Lung (tissue), 12 donors: ENCODE measurements around the gene SLC40A1. TPM values are rescaled to one million over a fixed set of nuclear protein-coding genes. Genes with fewer than 3 reads are reported as not detected.
A peak's percentile ranks its signal among the peaks of the same experiment; 100 is the strongest.

Experiments used
- ATAC-seq: fragments of 200-7000 bp; cut with Tn5 transposase; one replicate; pipeline ENCODE4 v1.9.1; 2020; ENCODE audit warnings: moderate number of reproducible peaks; ENCODE audit not compliant: insufficient read depth, low FRiP score
- DNase-seq, 3 donors: peaks; one replicate each; pipeline ENCODE4 v3.0.0-alpha.2; 2013 to 2017
- H3K27ac ChIP-seq, 2 donors: one replicate each; pipeline ENCODE4 v1.5.1; 2013; ENCODE audit warnings: mild to moderate bottlenecking in 2 of 2, moderate library complexity in 2 of 2, control low read depth in 1 of 2, inconsistent platforms in 1 of 2, low read depth in 1 of 2, low read length in 1 of 2
- H3K27me3 ChIP-seq, 3 donors: one replicate each; pipeline ENCODE4 v1.5.1; 2013; ENCODE audit warnings: low read length in 2 of 3; ENCODE audit not compliant: control insufficient read depth in 3 of 3, insufficient read depth in 3 of 3
- H3K36me3 ChIP-seq, 4 donors: one replicate each; pipeline ENCODE4 v1.5.1; 2013; ENCODE audit warnings: low read length in 4 of 4, mild to moderate bottlenecking in 1 of 4, moderate library complexity in 1 of 4; ENCODE audit not compliant: control insufficient read depth in 4 of 4, insufficient read depth in 4 of 4
- H3K4me1 ChIP-seq, 5 donors: one replicate each; pipeline ENCODE4 v1.5.1; 2013; ENCODE audit warnings: low read length in 5 of 5, mild to moderate bottlenecking in 2 of 5, moderate library complexity in 1 of 5; ENCODE audit not compliant: control insufficient read depth in 5 of 5, insufficient read depth in 5 of 5
- H3K4me3 ChIP-seq: one replicate; pipeline ENCODE4 v1.5.1; 2013; ENCODE audit warnings: mild to moderate bottlenecking, control low read depth, moderate library complexity
- H3K9ac ChIP-seq, 2 donors: one replicate each; pipeline ENCODE4 v1.5.1; 2013; ENCODE audit warnings: low read length in 2 of 2, control low read depth in 1 of 2; ENCODE audit not compliant: insufficient read depth in 1 of 2
- H3K9me3 ChIP-seq, 4 donors: one replicate each; pipeline ENCODE4 v1.5.1; 2013; ENCODE audit warnings: low read length in 3 of 4, mild to moderate bottlenecking in 1 of 4, moderate library complexity in 1 of 4; ENCODE audit not compliant: control insufficient read depth in 4 of 4, insufficient read depth in 3 of 4
- WGBS, 2 donors: extraction: QIAGEN DNeasy Blood & Tissue Kit; methylation state at CpG; one replicate each; pipeline ENCODE4 v1.1.7; 2013; 5-methylcytosine and 5-hydroxymethylcytosine counted together
- polyA plus RNA-seq, 2 donors: library from polyadenylated mRNA; stranded (reverse); fragments of 200-250 nt; gene quantifications; one replicate each; pipeline ENCODE4 v1.2.1, GENCODE V29; 2013
- total RNA-seq, 2 donors: library from RNA; depleted of rRNA in 1 of 2; stranded (reverse); fragments of >200 nt in 1 of 2; gene quantifications; one replicate each; pipeline ENCODE4 v1.2.1, GENCODE V29; 2014 to 2021
- TF ChIP-seq, protein P1 (sequence below): IDR thresholded peaks from 2 replicates; pipeline ENCODE4 v1.5.1; 2012; ENCODE audit warnings: mild to moderate bottlenecking; ENCODE audit errors: control extremely low read depth, extremely low read depth
- donor health status: control.
- donor health status: control.
- donor health status: Bipolar disorder and iron deficiency.
- donor health status: healthy.
- donor health status: DM: yes; HTN: yes; CAD: no.

The SLC40A1 gene
- total and polyA plus RNA-seq, 4 donors, result 50.2 to 553 (median 75.8) TPM

GRCh38 chr2:189528617-189529016 lies 52.0 kb downstream of the SLC40A1 start:
- TF ChIP-seq, protein P1, sequence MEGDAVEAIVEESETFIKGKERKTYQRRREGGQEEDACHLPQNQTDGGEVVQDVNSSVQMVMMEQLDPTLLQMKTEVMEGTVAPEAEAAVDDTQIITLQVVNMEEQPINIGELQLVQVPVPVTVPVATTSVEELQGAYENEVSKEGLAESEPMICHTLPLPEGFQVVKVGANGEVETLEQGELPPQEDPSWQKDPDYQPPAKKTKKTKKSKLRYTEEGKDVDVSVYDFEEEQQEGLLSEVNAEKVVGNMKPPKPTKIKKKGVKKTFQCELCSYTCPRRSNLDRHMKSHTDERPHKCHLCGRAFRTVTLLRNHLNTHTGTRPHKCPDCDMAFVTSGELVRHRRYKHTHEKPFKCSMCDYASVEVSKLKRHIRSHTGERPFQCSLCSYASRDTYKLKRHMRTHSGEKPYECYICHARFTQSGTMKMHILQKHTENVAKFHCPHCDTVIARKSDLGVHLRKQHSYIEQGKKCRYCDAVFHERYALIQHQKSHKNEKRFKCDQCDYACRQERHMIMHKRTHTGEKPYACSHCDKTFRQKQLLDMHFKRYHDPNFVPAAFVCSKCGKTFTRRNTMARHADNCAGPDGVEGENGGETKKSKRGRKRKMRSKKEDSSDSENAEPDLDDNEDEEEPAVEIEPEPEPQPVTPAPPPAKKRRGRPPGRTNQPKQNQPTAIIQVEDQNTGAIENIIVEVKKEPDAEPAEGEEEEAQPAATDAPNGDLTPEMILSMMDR, result no peak
- 87 to 91% methylated on average over 3 of the region's 3 CpGs for WGBS, 2 donors
- H3K9ac ChIP-seq, result no peak overlapping the region
- no peak overlapping the region for H3K27ac ChIP-seq
- DNase-seq (no peak), ATAC-seq (no peak)
- H3K4me3 ChIP-seq, result no peak overlapping the region
- no peaks in the 10 kb centered on the region for H3K36me3 ChIP-seq
- no peaks in the 10 kb centered on the region for H3K27me3 ChIP-seq
- no peaks in the 10 kb centered on the region for H3K9me3 ChIP-seq
- peaks cover 0 to 29% (median 0%) of the 10 kb centered on the region in 5 donors for H3K4me1 ChIP-seq

DNA sequence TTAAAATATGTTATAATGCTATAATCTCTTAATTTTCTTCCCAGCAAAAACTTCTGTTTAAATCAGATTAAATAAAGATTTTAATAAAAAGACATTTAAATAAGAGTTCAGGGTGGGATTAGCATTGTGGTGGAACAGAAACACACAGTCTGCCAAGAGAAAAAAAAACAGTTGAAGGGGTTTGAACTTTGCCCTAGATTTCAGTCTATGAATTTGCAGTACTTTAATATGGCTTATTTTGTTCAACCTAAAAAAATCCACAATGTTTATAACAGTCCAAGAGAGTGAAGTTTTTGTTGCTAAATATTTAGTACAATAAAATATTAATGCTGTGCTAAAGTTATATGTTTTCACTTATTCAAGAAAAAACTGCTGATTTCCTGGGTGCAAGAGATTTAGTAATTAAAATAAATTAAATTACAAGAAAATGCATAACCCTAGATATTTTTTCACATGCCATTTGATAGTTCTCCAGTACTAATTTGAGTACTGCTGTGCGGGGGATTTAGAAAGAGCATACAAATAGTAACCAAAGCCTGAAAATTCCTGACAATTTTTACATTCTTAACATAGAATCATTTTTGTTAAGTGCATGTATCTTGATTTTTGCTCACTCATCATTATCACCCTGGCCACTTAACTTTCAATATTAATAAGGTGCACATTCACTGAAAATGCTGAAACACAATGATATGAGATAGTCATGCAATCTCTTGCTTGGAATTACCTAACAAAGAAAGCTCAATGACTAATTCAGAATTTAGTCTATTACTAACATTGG lies 52.6 kb downstream of the SLC40A1 start:
- 73 to 87% methylated on average over 1 of the region's 1 CpG for WGBS, 2 donors
- ATAC-seq, result no peak

DNA sequence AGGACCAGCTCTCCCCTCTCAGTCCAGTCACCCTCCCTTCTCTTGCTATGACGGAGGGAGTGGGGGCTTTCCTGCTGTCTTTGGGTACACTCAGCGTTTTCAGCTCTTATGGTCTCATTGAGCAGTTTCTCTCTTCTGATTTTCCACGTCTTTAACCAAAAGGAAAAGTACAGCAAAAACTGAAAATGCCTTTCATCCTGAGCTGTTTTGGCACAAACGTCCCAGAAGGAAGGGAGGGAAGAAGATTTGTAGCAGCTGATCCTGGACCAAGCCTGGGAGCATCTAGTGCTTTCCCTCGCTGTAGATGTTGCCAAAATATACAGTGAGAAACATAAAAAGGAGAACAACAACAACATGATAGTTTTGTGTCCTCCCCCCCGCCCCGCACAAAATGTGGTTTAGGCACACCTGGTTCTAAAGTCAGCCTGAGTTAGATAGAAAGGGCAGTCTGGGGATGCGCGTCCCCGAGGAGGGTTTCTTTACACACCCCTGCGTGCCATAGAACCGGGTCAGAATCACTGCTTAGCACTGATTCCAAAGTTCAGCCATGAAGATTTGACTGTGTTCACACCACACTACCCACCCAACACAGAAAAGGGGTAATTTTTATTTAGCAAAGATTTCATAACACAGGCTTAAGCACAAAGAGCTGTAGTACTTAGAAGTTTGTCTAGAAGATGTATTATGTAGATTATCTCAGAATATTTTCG lies 53.4 kb downstream of the SLC40A1 start:
- Histone ChIP-seq H3K27me3 (no peaks in the 10 kb centered on the region), H3K27ac (no peak overlapping the region), H3K9me3 (no peaks in the 10 kb centered on the region), H3K9ac (peak overlapping the region in 1 of 2 donors; percentile 68), H3K36me3 (no peaks in the 10 kb centered on the region), H3K4me1 (peaks cover 0 to 37% (median 7%) of the 10 kb centered on the region in 5 donors), H3K4me3 (no peak overlapping the region)
- TF ChIP-seq, protein P1, result no peak
- DNase-seq, result peak; percentile 16 to 82 (median 73)
- no peak for ATAC-seq
- WGBS, 2 donors, result 81 to 86% methylated on average over 13 of the region's 13 CpGs

More for the DNA sequence above, 52.6 kb downstream of the SLC40A1 start:
- DNase-seq, result peak in 1 of 3 donors; percentile 78
- no peaks in the 10 kb centered on the region for H3K9me3 ChIP-seq
- no peak overlapping the region for H3K9ac ChIP-seq
- H3K27ac ChIP-seq, result no peak overlapping the region
- no peak overlapping the region for H3K4me3 ChIP-seq
- TF ChIP-seq, protein P1, result no peak
- peaks cover 0 to 29% (median 0%) of the 10 kb centered on the region in 5 donors for H3K4me1 ChIP-seq
- H3K36me3 ChIP-seq, result no peaks in the 10 kb centered on the region
- no peaks in the 10 kb centered on the region for H3K27me3 ChIP-seq
